ENCODE data around the gene SOWAHD. TPM values are rescaled to one million over a fixed set of nuclear protein-coding genes. Genes with fewer than 3 reads are reported as not detected.
"Not testable (repeated sequence)": the region's sequence is repeated elsewhere in the genome, so short reads cannot be mapped to it uniquely, and the experiment has no call there.

SOWAHD gene
- total RNA-seq, 3 donors from 2014 or later = 0.14 to 0.18 TPM; not detected in 1

GRCh38 chrX:119750751-119751150 is 7.6 kb upstream of the SOWAHD start:
- H3K4me1 Mint-ChIP-seq (ENCODE audit: low read depth) = peaks cover 21% of the 10 kb centered on the region
- not testable (repeated sequence) for H3K36me3 Mint-ChIP-seq (ENCODE audit: insufficient read depth); ATAC-seq; DNase-seq; H3K4me3 Mint-ChIP-seq; H3K9me3 Mint-ChIP-seq; H3K27me3 Mint-ChIP-seq (ENCODE audit: low read depth)

- ATAC-seq (no peak), DNase-seq (no peak)
- Mint-ChIP-seq H3K9me3 (no peaks in the 10 kb centered on the region), H3K4me3 (no peak overlapping the region), H3K27me3 (ENCODE audit: low read depth) (no peaks in the 10 kb centered on the region), H3K4me1 (ENCODE audit: low read depth) (peaks cover 43% of the 10 kb centered on the region), H3K36me3 (ENCODE audit: insufficient read depth) (no peaks in the 10 kb centered on the region)
Measured at GRCh38 chrX:119753001-119753400, 5.4 kb upstream of the SOWAHD start.

- DNase-seq = no peak
- no peaks in the 10 kb centered on the region for H3K9me3 Mint-ChIP-seq
- ATAC-seq = peak; percentile 24 to 25
- no peaks in the 10 kb centered on the region for H3K36me3 Mint-ChIP-seq (ENCODE audit: insufficient read depth)
- H3K4me1 Mint-ChIP-seq (ENCODE audit: low read depth) = peaks cover 43% of the 10 kb centered on the region
- no peaks in the 10 kb centered on the region for H3K27me3 Mint-ChIP-seq (ENCODE audit: low read depth)
- H3K4me3 Mint-ChIP-seq = no peak overlapping the region
Measured at GRCh38 chrX:119753639-119754257, 4.6 kb upstream of the SOWAHD start.

GRCh38 chrX:119755981-119756533 is 2.3 kb upstream of the SOWAHD start:
- H3K4me3 Mint-ChIP-seq = peak overlapping the region; percentile 77
- no peaks in the 10 kb centered on the region for H3K36me3 Mint-ChIP-seq (ENCODE audit: insufficient read depth)
- no peak for DNase-seq
- no peaks in the 10 kb centered on the region for H3K27me3 Mint-ChIP-seq (ENCODE audit: low read depth)
- no peaks in the 10 kb centered on the region for H3K9me3 Mint-ChIP-seq
- H3K4me1 Mint-ChIP-seq (ENCODE audit: low read depth) = peaks cover 43% of the 10 kb centered on the region
- ATAC-seq = peak; percentile 75 to 76

- Mint-ChIP-seq H3K4me3 (peak overlapping the region; percentile 77), H3K36me3 (ENCODE audit: insufficient read depth) (no peaks in the 10 kb centered on the region), H3K4me1 (ENCODE audit: low read depth) (peaks cover 43% of the 10 kb centered on the region), H3K27me3 (ENCODE audit: low read depth) (no peaks in the 10 kb centered on the region), H3K9me3 (no peaks in the 10 kb centered on the region)
- DNase-seq (no peak), ATAC-seq (no peak)
Measured at GRCh38 chrX:119756926-119757635, 1.3 kb upstream of the SOWAHD start.

GRCh38 chrX:119757646-119757978 is 776 bp upstream of the SOWAHD start:
- ATAC-seq = no peak
- Mint-ChIP-seq H3K27me3 (ENCODE audit: low read depth) (no peaks in the 10 kb centered on the region), H3K9me3 (no peaks in the 10 kb centered on the region), H3K36me3 (ENCODE audit: insufficient read depth) (no peaks in the 10 kb centered on the region), H3K4me3 (peak overlapping the region; percentile 77), H3K4me1 (ENCODE audit: low read depth) (peaks cover 43% of the 10 kb centered on the region)
- DNase-seq = no peak

- H3K27me3 Mint-ChIP-seq (ENCODE audit: low read depth) = no peaks in the 10 kb centered on the region
- ATAC-seq = peak; percentile 37 to 66
- H3K4me1 Mint-ChIP-seq (ENCODE audit: low read depth) = peaks cover 40% of the 10 kb centered on the region
Measured at GRCh38 chrX:119758731-119759247, 401 bp downstream of the SOWAHD start.

GRCh38 chrX:119759248-119759766 is 919 bp downstream of the SOWAHD start:
- ATAC-seq (no peak), DNase-seq (no peak)
- H3K4me3 Mint-ChIP-seq = peak overlapping the region; percentile 53
- no peaks in the 10 kb centered on the region for H3K36me3 Mint-ChIP-seq (ENCODE audit: insufficient read depth)
- peaks cover 36% of the 10 kb centered on the region for H3K4me1 Mint-ChIP-seq (ENCODE audit: low read depth)
- no peaks in the 10 kb centered on the region for H3K9me3 Mint-ChIP-seq
- no peaks in the 10 kb centered on the region for H3K27me3 Mint-ChIP-seq (ENCODE audit: low read depth)

More at GRCh38 chrX:119758731-119759247, 401 bp downstream of the SOWAHD start:
- DNase-seq = no peak
- H3K4me3 Mint-ChIP-seq = peak overlapping the region; percentile 53
- H3K36me3 Mint-ChIP-seq (ENCODE audit: insufficient read depth) = no peaks in the 10 kb centered on the region
- no peaks in the 10 kb centered on the region for H3K9me3 Mint-ChIP-seq

- H3K4me3 Mint-ChIP-seq = peak overlapping the region; percentile 33
Measured at GRCh38 chrX:119760026-119760877, 1.9 kb downstream of the SOWAHD start.

GRCh38 chrX:119762718-119763117 is 4.3 kb downstream of the SOWAHD start:
- ATAC-seq = no peak
- H3K9me3 Mint-ChIP-seq = no peaks in the 10 kb centered on the region
- H3K4me1 Mint-ChIP-seq (ENCODE audit: low read depth) = peaks cover 3% of the 10 kb centered on the region
- H3K36me3 Mint-ChIP-seq (ENCODE audit: insufficient read depth) = no peaks in the 10 kb centered on the region
- DNase-seq = no peak
- no peak overlapping the region for H3K4me3 Mint-ChIP-seq
- H3K27me3 Mint-ChIP-seq (ENCODE audit: low read depth) = no peaks in the 10 kb centered on the region

More at GRCh38 chrX:119760026-119760877, 1.9 kb downstream of the SOWAHD start:
- H3K27me3 Mint-ChIP-seq (ENCODE audit: low read depth) = no peaks in the 10 kb centered on the region
- no peak for ATAC-seq
- no peaks in the 10 kb centered on the region for H3K9me3 Mint-ChIP-seq
- no peak for DNase-seq
- no peaks in the 10 kb centered on the region for H3K36me3 Mint-ChIP-seq (ENCODE audit: insufficient read depth)
- H3K4me1 Mint-ChIP-seq (ENCODE audit: low read depth) = peaks cover 27% of the 10 kb centered on the region

GRCh38 chrX:119763181-119763580 is 4.8 kb downstream of the SOWAHD start:
- Mint-ChIP-seq H3K9me3 (no peaks in the 10 kb centered on the region), H3K4me3 (no peak overlapping the region), H3K36me3 (ENCODE audit: insufficient read depth) (peaks cover 2% of the 10 kb centered on the region), H3K27me3 (ENCODE audit: low read depth) (no peaks in the 10 kb centered on the region), H3K4me1 (ENCODE audit: low read depth) (no peaks in the 10 kb centered on the region)
- DNase-seq (no peak), ATAC-seq (no peak)

- ATAC-seq (no peak), DNase-seq (no peak)
- H3K27me3 Mint-ChIP-seq (ENCODE audit: low read depth) = no peaks in the 10 kb centered on the region
- peaks cover 4% of the 10 kb centered on the region for H3K36me3 Mint-ChIP-seq (ENCODE audit: insufficient read depth)
- no peaks in the 10 kb centered on the region for H3K9me3 Mint-ChIP-seq
- H3K4me1 Mint-ChIP-seq (ENCODE audit: low read depth) = no peaks in the 10 kb centered on the region
- no peak overlapping the region for H3K4me3 Mint-ChIP-seq
Measured at GRCh38 chrX:119763836-119764387, 5.5 kb downstream of the SOWAHD start.

GRCh38 chrX:119768436-119768835 is 10.0 kb downstream of the SOWAHD start:
- not testable (repeated sequence) for H3K4me1 Mint-ChIP-seq (ENCODE audit: low read depth); H3K9me3 Mint-ChIP-seq; ATAC-seq; H3K27me3 Mint-ChIP-seq (ENCODE audit: low read depth); H3K36me3 Mint-ChIP-seq (ENCODE audit: insufficient read depth); H3K4me3 Mint-ChIP-seq; DNase-seq

GRCh38 chrX:119769388-119769787 is 11.0 kb downstream of the SOWAHD start:
- not testable (repeated sequence) for ATAC-seq; H3K27me3 Mint-ChIP-seq (ENCODE audit: low read depth); DNase-seq; H3K9me3 Mint-ChIP-seq; H3K4me3 Mint-ChIP-seq; H3K36me3 Mint-ChIP-seq (ENCODE audit: insufficient read depth); H3K4me1 Mint-ChIP-seq (ENCODE audit: low read depth)

All from activated T-cell treated with anti-CD3 and anti-CD28 coated beads, Interleukin-2, amount 50 U/mL, for 4 hours (primary cell).